ENCODE data around the gene ZDHHC11B. TPM values are rescaled to one million over a fixed set of nuclear protein-coding genes. Genes with fewer than 3 reads are reported as not detected.
A peak's percentile ranks its signal among the peaks of the same experiment; 100 is the strongest.

ZDHHC11B gene
- total RNA-seq, 1 experiment from 2014 or later, result 1.4 TPM

DNA sequence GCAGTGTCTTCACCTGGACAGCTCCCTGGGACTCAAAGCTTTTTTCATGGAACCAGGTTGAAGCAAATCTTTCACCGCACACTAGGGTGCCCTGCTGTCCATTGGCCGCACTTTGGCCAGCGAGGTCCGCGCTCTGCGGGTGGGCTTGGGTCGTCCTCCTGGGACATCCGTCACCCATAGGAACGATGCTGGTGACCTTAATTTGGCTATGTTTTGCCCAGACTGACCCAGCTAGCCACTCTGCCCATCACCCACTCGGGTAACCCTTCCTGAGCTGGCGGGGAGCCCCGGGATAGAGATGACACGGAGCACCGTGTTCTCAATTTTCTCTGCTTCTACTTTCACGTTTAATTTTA is 25.9 kb downstream of the ZDHHC11B start:
- WGBS (ENCODE audit: extremely low coverage, insufficient read length, low lambda C conversion rate), result no CpG with 5 or more reads among the region's 15 CpGs
- Histone ChIP-seq H3K18ac (ENCODE audit: insufficient read length, low read depth, low read length) (peak overlapping the region; percentile 73), H3K27me3 (ENCODE audit: insufficient read depth, low read length) (no peaks in the 10 kb centered on the region), H4K8ac (replicated peaks; ENCODE audit: insufficient read length, low read depth, low read length) (no peak overlapping the region), H2BK120ac (ENCODE audit: low read depth, low read length, poor library complexity, severe bottlenecking) (no peak overlapping the region), H3K4me1 (ENCODE audit: insufficient read depth, low read length) (no peaks in the 10 kb centered on the region), H4K91ac (ENCODE audit: insufficient read length, low read depth, low read length) (peak overlapping the region; percentile 66), H3K9ac (ENCODE audit: extremely low read depth, insufficient read length, low read length) (no peak overlapping the region), H3K79me2 (ENCODE audit: insufficient read depth, low read length) (no peaks in the 10 kb centered on the region), H3K23ac (ENCODE audit: insufficient read length, low read depth, low read length) (no peak overlapping the region), H3K27ac (ENCODE audit: insufficient read length, low read depth, low read length) (no peak overlapping the region), H2BK5ac (ENCODE audit: insufficient read length, low read length) (no peak overlapping the region), H3K79me1 (ENCODE audit: insufficient read depth, low read depth, low read length, poor library complexity, severe bottlenecking) (no peaks in the 10 kb centered on the region), H4K20me1 (ENCODE audit: control insufficient read depth, insufficient read depth, insufficient read length) (peaks cover 4% of the 10 kb centered on the region), H3T11ph (ENCODE audit: low read length) (no peak overlapping the region), H3K4ac (ENCODE audit: low read depth, low read length) (no peak overlapping the region; the same call in none of the 2 replicates), H2BK12ac (ENCODE audit: insufficient read length, low read depth, low read length) (no peak overlapping the region), H3K56ac (ENCODE audit: insufficient read length, low read depth, low read length) (no peak overlapping the region), H3K4me2 (ENCODE audit: insufficient read depth, insufficient read length, low read length) (no peak overlapping the region), H4K5ac (ENCODE audit: insufficient read length, low read depth, low read length) (no peak overlapping the region), H2BK15ac (ENCODE audit: low read depth, low read length) (no peak overlapping the region), H3K23me2 (ENCODE audit: insufficient read length, low read depth, low read length, poor library complexity, severe bottlenecking) (no peaks in the 10 kb centered on the region), H3K9me3 (ENCODE audit: control insufficient read depth, low read depth, low read length) (no peaks in the 10 kb centered on the region), H2BK20ac (ENCODE audit: low read depth, low read length, poor library complexity, severe bottlenecking) (no peak overlapping the region), H2AFZ (ENCODE audit: low read length) (no peak overlapping the region), H3K14ac (ENCODE audit: insufficient read depth, low read length) (peak overlapping the region; percentile 17), H2AK5ac (ENCODE audit: insufficient read length, low read length) (no peak overlapping the region)
- Mint-ChIP-seq H3K27me3 (ENCODE audit: low read depth) (peaks cover 10% of the 10 kb centered on the region), H3K27ac (peak overlapping the region in 2 of 3 experiments; percentile 60 to 71; a peak in 2 of 7 replicates), H3K4me3 (no peak overlapping the region; a peak in 1 of 5 replicates), H3K4me1 (peaks cover 0 to 6% of the 10 kb centered on the region in 2 experiments; a peak in 1 of 4 replicates), H3K36me3 (ENCODE audit: insufficient read depth in 1 of 3, low read depth in 3 of 3) (no peaks in the 10 kb centered on the region), H3K9me3 (peaks cover 0 to 5% of the 10 kb centered on the region in 2 experiments; a peak in 1 of 5 replicates)
- DNase-seq, result no peak
- TF ChIP-seq, protein P1, sequence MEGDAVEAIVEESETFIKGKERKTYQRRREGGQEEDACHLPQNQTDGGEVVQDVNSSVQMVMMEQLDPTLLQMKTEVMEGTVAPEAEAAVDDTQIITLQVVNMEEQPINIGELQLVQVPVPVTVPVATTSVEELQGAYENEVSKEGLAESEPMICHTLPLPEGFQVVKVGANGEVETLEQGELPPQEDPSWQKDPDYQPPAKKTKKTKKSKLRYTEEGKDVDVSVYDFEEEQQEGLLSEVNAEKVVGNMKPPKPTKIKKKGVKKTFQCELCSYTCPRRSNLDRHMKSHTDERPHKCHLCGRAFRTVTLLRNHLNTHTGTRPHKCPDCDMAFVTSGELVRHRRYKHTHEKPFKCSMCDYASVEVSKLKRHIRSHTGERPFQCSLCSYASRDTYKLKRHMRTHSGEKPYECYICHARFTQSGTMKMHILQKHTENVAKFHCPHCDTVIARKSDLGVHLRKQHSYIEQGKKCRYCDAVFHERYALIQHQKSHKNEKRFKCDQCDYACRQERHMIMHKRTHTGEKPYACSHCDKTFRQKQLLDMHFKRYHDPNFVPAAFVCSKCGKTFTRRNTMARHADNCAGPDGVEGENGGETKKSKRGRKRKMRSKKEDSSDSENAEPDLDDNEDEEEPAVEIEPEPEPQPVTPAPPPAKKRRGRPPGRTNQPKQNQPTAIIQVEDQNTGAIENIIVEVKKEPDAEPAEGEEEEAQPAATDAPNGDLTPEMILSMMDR (conservative IDR thresholded peaks at IDR 0.05), result no peak
